ELF-1 (cell line): ENCODE results near the gene DCDC2B.
"Not testable (repeated sequence)": the region's sequence is repeated elsewhere in the genome, so short reads cannot be mapped to it uniquely, and the experiment has no call there.

ENCODE experiments used
- DNase-seq: peaks from one replicate; pipeline ENCODE4 v3.0.0-alpha.2; 2016; ENCODE audit warnings: low read depth, low spot score

Gene DCDC2B

GRCh38 chr1:32256473-32257226, 47.8 kb downstream of the DCDC2B start:
- no peak for DNase-seq

- no peak for DNase-seq
Measured at GRCh38 chr1:32257227-32257508, 48.3 kb downstream of the DCDC2B start.

- DNase-seq, result not testable (repeated sequence)
Measured at GRCh38 chr1:32263236-32263593, 54.3 kb downstream of the DCDC2B start.

- DNase-seq, result no peak
Measured at GRCh38 chr1:32263744-32264143, 54.9 kb downstream of the DCDC2B start.
